Kidney (tissue), 14 donors: ENCODE data around the gene RAB36. TPM values are rescaled to one million over a fixed set of nuclear protein-coding genes. Genes with fewer than 3 reads are reported as not detected.

ENCODE experiments used
- DNase-seq, 5 donors: peaks; one replicate each; pipeline ENCODE4 v3.0.0-alpha.2; 2013 to 2020
- FAIRE-seq: peaks from 2 replicates; lab custom pipeline; 2012; peaks lifted over from hg19 to GRCh38; lab: Jason Lieb, UNC
- H3K27ac ChIP-seq, 2 donors: one replicate each; pipeline ENCODE4 v1.7.0; 2013; ENCODE audit warnings: low read depth in 2 of 2, low read length in 2 of 2, inconsistent platforms in 1 of 2
- H3K27me3 ChIP-seq: one replicate; pipeline ENCODE4 v1.7.1; 2013; ENCODE audit warnings: low read length, inconsistent platforms; ENCODE audit not compliant: control insufficient read depth, insufficient read depth
- H3K36me3 ChIP-seq, 3 donors: one replicate each; pipeline versions ENCODE4 v1.7.0 to v1.7.1; 2013; ENCODE audit warnings: low read length in 3 of 3, control low read depth in 1 of 3, inconsistent platforms in 1 of 3; ENCODE audit not compliant: insufficient read depth in 3 of 3, control insufficient read depth in 2 of 3
- H3K4me1 ChIP-seq, 3 donors: one replicate each; pipeline versions ENCODE4 v1.7.0 to v1.7.1; 2013; ENCODE audit warnings: low read length in 3 of 3, inconsistent platforms in 1 of 3, low read depth in 1 of 3; ENCODE audit not compliant: control insufficient read depth in 2 of 3, insufficient read depth in 2 of 3
- H3K4me3 ChIP-seq, 3 donors: one replicate each; pipeline versions ENCODE4 v1.7.0 to v1.8.1; 2013; ENCODE audit warnings: low read length in 3 of 3, control low read depth in 1 of 3, inconsistent platforms in 1 of 3
- H3K9ac ChIP-seq, 3 donors: one replicate each; pipeline versions ENCODE4 v1.7.0 to v1.7.1; 2013; ENCODE audit warnings: low read length in 3 of 3, control low read depth in 1 of 3, inconsistent platforms in 1 of 3
- H3K9me3 ChIP-seq, 3 donors: one replicate each; pipeline versions ENCODE4 v1.7.0 to v1.7.1; 2013; ENCODE audit warnings: low read length in 3 of 3, control low read depth in 1 of 3, inconsistent platforms in 1 of 3; ENCODE audit not compliant: control insufficient read depth in 2 of 3, insufficient read depth in 1 of 3
- intact Hi-C: fragments of 100-400 bp; cut with DNase I; formaldehyde crosslinking; loops from one replicate; pipeline ENCODE4 v1.11.1; 2022
- polyA plus RNA-seq: library from polyadenylated mRNA; stranded (reverse); fragments of 350-450 nt; fragmentation: Illumina TruSeq; extraction: RNeasy Lipid Tissue Mini Kit (QIAGEN cat#74804); gene quantifications from one replicate; pipeline ENCODE4 v1.2.3, GENCODE V29; 2014; ENCODE audit warnings: low read depth, low replicate concordance; ENCODE audit not compliant: insufficient read depth
- total RNA-seq: library from RNA; stranded (reverse); fragmentation: NEBNext Ultra II Directional; extraction: Animal tissue kit (Norgen Biotek cat#: 25700); gene quantifications from one replicate; pipeline ENCODE4 v1.2.1, GENCODE V29; 2021
- TF ChIP-seq, protein P1 (sequence below): IDR thresholded peaks from 3 replicates; pipeline ENCODE4 v1.5.1; 2012; ENCODE audit warnings: mild to moderate bottlenecking, moderate library complexity, borderline replicate concordance; ENCODE audit not compliant: insufficient read depth; ENCODE audit errors: extremely low read depth
- donor health status: control.
- donor health status: control.
- donor health status: control.
- donor health status: control.
- donor health status: control.
- donor health status: DM: yes; HTN: yes; CAD: no.
- donor health status: Normal renal cell carcinoma (clear cell type).

RAB36 gene
- total and polyA plus RNA-seq, 2 donors from 2014 or later: 9.7 to 30.5 TPM

DNA sequence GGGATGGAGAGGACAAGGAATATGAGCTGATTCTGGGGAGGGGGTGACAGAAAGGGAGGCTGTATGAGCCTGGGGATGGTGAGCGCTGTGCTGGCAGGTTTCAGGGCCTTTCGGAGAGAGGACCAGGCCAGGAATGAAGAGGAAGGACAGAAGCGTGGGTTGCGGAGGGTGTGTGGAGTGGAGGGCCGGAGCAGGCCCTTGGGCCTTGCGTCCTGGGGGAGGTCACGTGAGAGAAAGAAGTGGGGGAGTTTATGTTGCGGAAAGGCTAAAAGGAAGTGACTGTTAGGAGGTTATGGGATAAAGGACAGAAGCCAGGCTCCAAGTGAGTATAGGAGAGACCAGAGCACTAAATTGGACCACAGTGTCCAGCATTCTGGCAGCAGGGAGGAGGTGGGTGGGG, 52.6 kb downstream of the RAB36 start:
- TF ChIP-seq, protein P1, sequence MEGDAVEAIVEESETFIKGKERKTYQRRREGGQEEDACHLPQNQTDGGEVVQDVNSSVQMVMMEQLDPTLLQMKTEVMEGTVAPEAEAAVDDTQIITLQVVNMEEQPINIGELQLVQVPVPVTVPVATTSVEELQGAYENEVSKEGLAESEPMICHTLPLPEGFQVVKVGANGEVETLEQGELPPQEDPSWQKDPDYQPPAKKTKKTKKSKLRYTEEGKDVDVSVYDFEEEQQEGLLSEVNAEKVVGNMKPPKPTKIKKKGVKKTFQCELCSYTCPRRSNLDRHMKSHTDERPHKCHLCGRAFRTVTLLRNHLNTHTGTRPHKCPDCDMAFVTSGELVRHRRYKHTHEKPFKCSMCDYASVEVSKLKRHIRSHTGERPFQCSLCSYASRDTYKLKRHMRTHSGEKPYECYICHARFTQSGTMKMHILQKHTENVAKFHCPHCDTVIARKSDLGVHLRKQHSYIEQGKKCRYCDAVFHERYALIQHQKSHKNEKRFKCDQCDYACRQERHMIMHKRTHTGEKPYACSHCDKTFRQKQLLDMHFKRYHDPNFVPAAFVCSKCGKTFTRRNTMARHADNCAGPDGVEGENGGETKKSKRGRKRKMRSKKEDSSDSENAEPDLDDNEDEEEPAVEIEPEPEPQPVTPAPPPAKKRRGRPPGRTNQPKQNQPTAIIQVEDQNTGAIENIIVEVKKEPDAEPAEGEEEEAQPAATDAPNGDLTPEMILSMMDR: no peak
- no peaks in the 10 kb centered on the region for H3K36me3 ChIP-seq
- H3K4me1 ChIP-seq: peaks cover 0 to 27% (median 12%) of the 10 kb centered on the region in 3 donors
- FAIRE-seq: no peak
- no peak overlapping the region for H3K9ac ChIP-seq
- intact Hi-C loops: no loop called here
- H3K27ac ChIP-seq: peak overlapping the region in 1 of 2 donors; percentile 32
- H3K27me3 ChIP-seq: no peaks in the 10 kb centered on the region
- DNase-seq: peak in 3 of 5 donors; percentile 34 to 66 (median 59)
- H3K4me3 ChIP-seq: no peak overlapping the region
- no peaks in the 10 kb centered on the region for H3K9me3 ChIP-seq

DNA sequence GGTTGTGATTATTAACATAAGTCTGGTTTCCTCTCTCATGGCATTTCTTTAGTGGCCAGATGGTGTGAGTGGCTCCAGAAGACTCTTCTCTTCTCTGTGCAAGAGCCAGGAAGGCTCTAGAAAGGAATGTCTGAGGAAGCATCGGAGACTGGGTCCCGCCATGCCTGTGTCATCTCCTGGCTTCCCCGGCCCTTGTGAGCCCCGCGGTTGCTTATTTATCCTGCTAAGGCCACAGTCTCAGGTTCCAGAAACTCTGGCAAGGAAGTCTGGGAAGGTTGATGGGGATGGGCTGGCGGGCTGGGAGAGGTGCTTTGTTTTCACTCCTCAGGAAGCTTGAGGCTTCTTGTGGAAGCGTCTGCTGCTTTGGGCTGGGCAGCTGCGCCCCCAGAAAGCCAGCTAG, 53.9 kb downstream of the RAB36 start:
- peak in 3 of 5 donors; percentile 26 to 63 (median 43) for DNase-seq
- Histone ChIP-seq H3K9ac (no peak overlapping the region), H3K9me3 (no peaks in the 10 kb centered on the region), H3K4me1 (peaks cover 0 to 31% (median 14%) of the 10 kb centered on the region in 3 donors), H3K4me3 (no peak overlapping the region), H3K27me3 (no peaks in the 10 kb centered on the region), H3K27ac (no peak overlapping the region), H3K36me3 (no peaks in the 10 kb centered on the region)
- TF ChIP-seq, protein P1: no peak
- no peak for FAIRE-seq
- intact Hi-C loops: no loop called here

DNA sequence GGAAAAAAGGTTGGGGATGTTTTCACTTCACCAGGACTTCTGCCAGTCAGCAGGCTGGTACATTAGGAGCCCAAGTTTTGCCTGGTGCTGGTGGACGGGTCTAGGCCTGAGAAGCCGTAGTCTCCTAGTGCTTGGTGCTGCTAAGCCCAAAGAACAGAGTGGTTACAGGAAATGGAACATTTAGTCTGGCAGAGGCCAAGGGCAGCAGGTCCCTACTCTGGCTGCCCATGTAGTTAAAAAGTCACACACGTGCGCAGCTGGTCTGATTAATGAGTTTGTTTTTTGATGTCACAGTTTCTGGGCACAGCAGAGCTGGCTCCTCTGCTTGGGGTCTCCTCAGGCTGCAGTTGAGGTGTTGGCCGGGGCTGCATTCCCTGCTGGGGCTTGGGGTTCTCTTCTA, 55.6 kb downstream of the RAB36 start:
- Histone ChIP-seq H3K27ac (peak overlapping the region; percentile 57 to 77), H3K36me3 (no peaks in the 10 kb centered on the region), H3K9ac (no peak overlapping the region), H3K9me3 (no peaks in the 10 kb centered on the region), H3K4me3 (no peak overlapping the region), H3K27me3 (no peaks in the 10 kb centered on the region), H3K4me1 (peaks cover 0 to 45% (median 26%) of the 10 kb centered on the region in 3 donors)
- TF ChIP-seq, protein P1: no peak
- FAIRE-seq: no peak
- intact Hi-C loops: no loop called here
- DNase-seq: peak in 3 of 5 donors; percentile 32 to 67 (median 35)
